Measurements from ENCODE around the gene HOXA3. TPM values are rescaled to one million over a fixed set of nuclear protein-coding genes. Genes with fewer than 3 reads are reported as not detected.

Gene HOXA3
- total and polyA plus RNA-seq, 9 donors = 0.36 to 50.9 (median 2.3) TPM

DNA sequence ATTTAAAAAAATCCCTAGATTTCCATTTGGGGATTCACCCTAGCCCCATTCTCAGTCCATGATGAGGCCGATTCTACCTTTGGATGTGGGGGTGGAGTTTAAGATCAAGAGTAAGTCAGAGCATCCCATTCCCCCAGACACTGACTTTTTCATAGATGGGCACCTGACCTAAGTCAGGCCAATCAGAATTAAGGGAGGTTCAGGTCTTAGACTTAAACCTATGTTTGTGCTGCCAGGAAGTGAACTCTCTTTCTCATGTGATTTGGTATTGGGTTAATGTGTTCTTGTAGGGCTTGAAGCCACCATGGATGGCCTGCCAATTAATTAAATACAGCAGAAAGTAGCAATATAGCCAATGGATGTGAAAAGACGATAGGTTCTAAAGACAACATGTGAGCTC lies 86.7 kb downstream of the HOXA3 start:
- DNase-seq = no peak
- no peak overlapping the region for H3K27ac ChIP-seq
- H3K36me3 ChIP-seq = no peaks in the 10 kb centered on the region
- H3K9me3 ChIP-seq = no peaks in the 10 kb centered on the region
- TF ChIP-seq POLR2A (IDR thresholded peaks at IDR 0.05) (no peak), EP300 (IDR thresholded peaks at IDR 0.05) (no peak), CTCF (IDR thresholded peaks at IDR 0.05) (no peak)
- H3K27me3 ChIP-seq = no peaks in the 10 kb centered on the region
- 89 to 94% (median 92%) methylated on average over 2 of the region's 2 CpGs for WGBS, 3 donors
- no peak overlapping the region for H3K4me3 ChIP-seq
- intact Hi-C loops (cut with DNase I) = no loop called here
- no peaks in the 10 kb centered on the region for H3K4me1 ChIP-seq (ENCODE audit: insufficient read depth)

DNA sequence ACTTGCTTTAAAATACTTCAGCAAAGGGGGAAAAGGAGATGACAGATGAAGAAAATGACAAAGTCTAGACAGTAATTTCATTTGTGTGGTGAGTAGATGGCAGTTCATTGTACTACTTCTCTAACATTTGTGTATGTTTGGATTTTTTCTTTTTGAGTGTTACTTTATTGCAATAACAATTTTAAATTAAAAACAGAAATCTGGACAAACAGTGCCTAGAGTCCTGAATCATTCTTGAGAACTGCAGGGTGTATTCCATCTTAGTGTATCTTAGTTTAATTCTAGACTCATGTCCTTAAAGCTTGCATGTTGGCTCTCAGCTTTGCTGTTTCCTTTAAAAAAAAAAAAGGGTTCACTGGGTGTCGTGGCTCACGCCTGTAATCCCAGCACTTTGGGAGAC lies 87.7 kb downstream of the HOXA3 start:
- WGBS, 3 donors = 37 to 52% (median 51%) methylated on average over 2 of the region's 2 CpGs
- Histone ChIP-seq H3K27me3 (no peaks in the 10 kb centered on the region), H3K4me1 (ENCODE audit: insufficient read depth) (no peaks in the 10 kb centered on the region), H3K36me3 (no peaks in the 10 kb centered on the region), H3K4me3 (no peak overlapping the region), H3K27ac (no peak overlapping the region), H3K9me3 (no peaks in the 10 kb centered on the region)
- TF ChIP-seq POLR2A (IDR thresholded peaks at IDR 0.05) (no peak), CTCF (IDR thresholded peaks at IDR 0.05) (no peak), EP300 (IDR thresholded peaks at IDR 0.05) (no peak)
- no peak for DNase-seq
- intact Hi-C loops (cut with DNase I) = no loop called here

- no peaks in the 10 kb centered on the region for H3K27me3 ChIP-seq
- H3K9me3 ChIP-seq = no peaks in the 10 kb centered on the region
- H3K4me3 ChIP-seq = no peak overlapping the region
- TF ChIP-seq EP300 (IDR thresholded peaks at IDR 0.05) (no peak), POLR2A (IDR thresholded peaks at IDR 0.05) (no peak), CTCF (IDR thresholded peaks at IDR 0.05) (no peak)
- H3K27ac ChIP-seq = no peak overlapping the region
- H3K36me3 ChIP-seq = no peaks in the 10 kb centered on the region
- WGBS, 3 donors = 6 to 11% (median 6%) methylated on average over 2 of the region's 2 CpGs
- H3K4me1 ChIP-seq (ENCODE audit: insufficient read depth) = no peaks in the 10 kb centered on the region
- no peak for DNase-seq
- intact Hi-C loops (cut with DNase I) = no loop called here
Observed at GRCh38 chr7:27064159-27064558, 88.2 kb downstream of the HOXA3 start.

GRCh38 chr7:27062946-27063345 lies 89.4 kb downstream of the HOXA3 start:
- 87 to 96% (median 88%) methylated on average over 4 of the region's 4 CpGs for WGBS, 3 donors
- DNase-seq = no peak
- H3K27me3 ChIP-seq = no peaks in the 10 kb centered on the region
- H3K4me3 ChIP-seq = no peak overlapping the region
- H3K27ac ChIP-seq = no peak overlapping the region
- TF ChIP-seq CTCF (IDR thresholded peaks at IDR 0.05) (no peak), EP300 (IDR thresholded peaks at IDR 0.05) (no peak), POLR2A (IDR thresholded peaks at IDR 0.05) (no peak)
- no peaks in the 10 kb centered on the region for H3K9me3 ChIP-seq
- intact Hi-C loops (cut with DNase I) = no loop called here
- H3K4me1 ChIP-seq (ENCODE audit: insufficient read depth) = no peaks in the 10 kb centered on the region
- H3K36me3 ChIP-seq = no peaks in the 10 kb centered on the region

MicroRNA genes within 50 kb of the gene (microRNA counts, 767-probe panel; counts per million panel counts)
- microRNA hsa-miR-196b-5p = 530 counts per million, percentile 78 among the panel's probes with 10 or more counts

Small RNAs within 50 kb of the gene (microRNA-seq; reads per million reads assigned to microRNA genes)
- 48.2 to 186 (median 186) reads per million in 3 donors for gene MIR196B

Small RNAs within 50 kb of the gene (small RNA-seq; reads per million reads assigned to genes)
- not detected for gene AC004080.5
- not detected for gene RF01977
- gene RF02140 = not detected
- not detected for gene RF02141

Other genes starting within 250 kb of the HOXA3 start
- 1 to 10 TPM in 3 of 7 donors, under 1 TPM in 4; 0.23 to 1.5 (median 0.62) TPM for gene HOXA1, start 56.6 kb downstream of the HOXA3 start, total RNA-seq
- under 1 TPM; 0.45 to 0.88 TPM for gene HOXA1, start 56.6 kb downstream of the HOXA3 start, polyA plus RNA-seq
- 1 to 10 TPM in 3 of 7 donors, under 1 TPM in 2, not detected in 2; 0.36 to 9.0 (median 1.1) TPM for gene HOXA2, start 49.9 kb downstream of the HOXA3 start, total RNA-seq
- 1 to 10 TPM in 1 of 2 donors, under 1 TPM in 1; 0.73 to 1.8 TPM for gene HOXA2, start 49.9 kb downstream of the HOXA3 start, polyA plus RNA-seq
- 10 to 100 TPM in 2 of 7 donors, 1 to 10 TPM in 3, under 1 TPM in 2; 0.22 to 34.0 (median 2.3) TPM for gene HOXA4, start 21.8 kb downstream of the HOXA3 start, total RNA-seq
- 10 to 100 TPM in 1 of 2 donors, 1 to 10 TPM in 1; 6.6 to 12.9 TPM for gene HOXA4, start 21.8 kb downstream of the HOXA3 start, polyA plus RNA-seq
- 10 to 100 TPM in 2 of 7 donors, 1 to 10 TPM in 2, under 1 TPM in 3; 0.40 to 29.6 (median 1.4) TPM for gene HOXA5, start 8.9 kb downstream of the HOXA3 start, total RNA-seq
- 1 to 10 TPM; 1.8 to 5.6 TPM for gene HOXA5, start 8.9 kb downstream of the HOXA3 start, polyA plus RNA-seq
- 1 to 10 TPM in 3 of 7 donors, under 1 TPM in 4; 0.32 to 4.2 (median 0.43) TPM for gene HOXA6, start 4.8 kb downstream of the HOXA3 start, total RNA-seq
- gene HOXA6, start 4.8 kb downstream of the HOXA3 start, polyA plus RNA-seq = under 1 TPM in 1 of 2 donors, not detected in 1; 0.29 TPM
- 1 to 10 TPM in 3 of 7 donors, under 1 TPM in 4; 0.23 to 4.5 (median 0.75) TPM for gene HOXA7, start 4.1 kb upstream of the HOXA3 start, total RNA-seq
- gene HOXA7, start 4.1 kb upstream of the HOXA3 start, polyA plus RNA-seq = 1 to 10 TPM in 1 of 2 donors, under 1 TPM in 1; 0.53 to 4.1 TPM
- 1 to 10 TPM in 1 of 7 donors, under 1 TPM in 5, not detected in 1; 0.12 to 1.0 (median 0.57) TPM for gene HOXA9, start 13.0 kb upstream of the HOXA3 start, total RNA-seq
- 1 to 10 TPM in 1 of 2 donors, under 1 TPM in 1; 0.22 to 2.5 TPM for gene HOXA9, start 13.0 kb upstream of the HOXA3 start, polyA plus RNA-seq
- 1 to 10 TPM in 3 of 7 donors, under 1 TPM in 3, not detected in 1; 0.25 to 2.0 (median 0.91) TPM for gene HOXA10, start 21.7 kb upstream of the HOXA3 start, total RNA-seq
- gene HOXA10, start 21.7 kb upstream of the HOXA3 start, polyA plus RNA-seq = 1 to 10 TPM in 1 of 2 donors, under 1 TPM in 1; 0.34 to 2.8 TPM
- gene HOXA11, start 32.6 kb upstream of the HOXA3 start, total RNA-seq = 1 to 10 TPM in 3 of 7 donors, under 1 TPM in 1, not detected in 3; 0.23 to 2.0 (median 1.5) TPM
- under 1 TPM; 0.11 to 0.65 TPM for gene HOXA11, start 32.6 kb upstream of the HOXA3 start, polyA plus RNA-seq
- gene HOXA13, start 47.5 kb upstream of the HOXA3 start, total RNA-seq = not detected
- gene HOXA13, start 47.5 kb upstream of the HOXA3 start, polyA plus RNA-seq = under 1 TPM in 1 of 2 donors, not detected in 1; 0.07 TPM
- gene EVX1, start 90.2 kb upstream of the HOXA3 start, total RNA-seq = not detected
- gene EVX1, start 90.2 kb upstream of the HOXA3 start, polyA plus RNA-seq = not detected

Measured in ovary (tissue), 9 donors.